Limb (tissue), 2 donors: ENCODE results near the gene SLC13A4.

Source experiments
- DNase-seq, 2 donors: peaks; one replicate each; pipeline ENCODE4 v3.0.0-alpha.2; 2016; ENCODE audit errors: extremely low spot score in 2 of 2

SLC13A4 gene

GRCh38 chr7:135719688-135720087 is 8.3 kb downstream of the SLC13A4 start:
- no peak for DNase-seq

GRCh38 chr7:135718794-135719437 is 9.1 kb downstream of the SLC13A4 start:
- DNase-seq, result no peak

GRCh38 chr7:135718219-135718618 is 9.8 kb downstream of the SLC13A4 start:
- DNase-seq, result no peak

GRCh38 chr7:135717693-135718092 is 10.3 kb downstream of the SLC13A4 start:
- no peak for DNase-seq

GRCh38 chr7:135716677-135717238 is 11.2 kb downstream of the SLC13A4 start:
- DNase-seq, result peak in 1 of 2 donors; percentile 21

GRCh38 chr7:135715673-135716072 is 12.3 kb downstream of the SLC13A4 start:
- no peak for DNase-seq

GRCh38 chr7:135715055-135715522 is 12.9 kb downstream of the SLC13A4 start:
- DNase-seq, result no peak

- no peak for DNase-seq
These were observed 13.4 kb downstream of the SLC13A4 start for GRCh38 chr7:135714534-135715009.

- no peak for DNase-seq
These were observed 14.0 kb downstream of the SLC13A4 start for GRCh38 chr7:135713836-135714470.

GRCh38 chr7:135712796-135713195 is 15.2 kb downstream of the SLC13A4 start:
- no peak for DNase-seq

GRCh38 chr7:135712182-135712782 is 15.7 kb downstream of the SLC13A4 start:
- no peak for DNase-seq

GRCh38 chr7:135711139-135711469 is 16.9 kb downstream of the SLC13A4 start:
- DNase-seq, result no peak

GRCh38 chr7:135710417-135711138 is 17.4 kb downstream of the SLC13A4 start:
- DNase-seq, result no peak

- DNase-seq, result no peak
These were observed 18.5 kb downstream of the SLC13A4 start for GRCh38 chr7:135709508-135709907.

- no peak for DNase-seq
These were observed 19.9 kb downstream of the SLC13A4 start for GRCh38 chr7:135708041-135708440.

- DNase-seq, result no peak
These were observed 20.4 kb downstream of the SLC13A4 start for GRCh38 chr7:135707570-135707966.

GRCh38 chr7:135706858-135707569 is 21.0 kb downstream of the SLC13A4 start:
- no peak for DNase-seq

- no peak for DNase-seq
These were observed 21.8 kb downstream of the SLC13A4 start for GRCh38 chr7:135706038-135706742.

GRCh38 chr7:135704698-135705097 is 23.3 kb downstream of the SLC13A4 start:
- DNase-seq, result no peak

- no peak for DNase-seq
These were observed 23.9 kb downstream of the SLC13A4 start for GRCh38 chr7:135704074-135704473.
